Vagina (tissue), 2 donors: ENCODE data around the gene CAMK2A.

Experiments used
- CTCF ChIP-seq, 3 experiments: fragments of 450-650 bp in 2 of 3; fragments of 200-600 bp in 1 of 3; sonication (generic) in 1 of 3; IDR thresholded peaks; one replicate each; pipeline ENCODE4 v1.5.1; 2017 to 2019; ENCODE audit warnings: antibody characterized with exemption in 3 of 3, mild to moderate bottlenecking in 2 of 3, moderate library complexity in 2 of 3
- POLR2A ChIP-seq, 2 donors: fragments of 450-650 bp; IDR thresholded peaks; one replicate each; pipeline ENCODE4 v1.6.1; 2017; ENCODE audit warnings: antibody characterized with exemption in 2 of 2, mild to moderate bottlenecking in 2 of 2, moderate library complexity in 2 of 2
- POLR2AphosphoS5 ChIP-seq, 2 donors: sonication (generic); formaldehyde crosslinking; IDR thresholded peaks; one replicate each; pipeline ENCODE4 v1.9.0; 2017; ENCODE audit warnings: antibody characterized with exemption in 2 of 2, mild to moderate bottlenecking in 2 of 2, low read depth in 1 of 2; ENCODE audit not compliant: insufficient read depth in 1 of 2

- TF ChIP-seq CTCF (IDR thresholded peaks at IDR 0.05) (peak; percentile 92 to 98 (median 93)), POLR2AphosphoS5 (IDR thresholded peaks at IDR 0.05; ENCODE audit: insufficient read depth in 1 of 2, low read depth in 1 of 2) (no peak), POLR2A (IDR thresholded peaks at IDR 0.05) (no peak)
Measured at GRCh38 chr5:150217873-150218692, 71.5 kb downstream of the CAMK2A start.
